MCF 10A (cell line): ENCODE data around the gene PFKFB2. TPM values are rescaled to one million over a fixed set of nuclear protein-coding genes. Genes with fewer than 3 reads are reported as not detected.

Experiments
- BruUV-seq: library from RNA; stranded (reverse); fragments of 400-500 nt; replicated peaks from 2 replicates; lab custom pipeline; 2021; lab: Mats Ljungman, UMichigan
- CTCF ChIA-PET: fragments of 300-600 bp; sonication (Branson Sonifier 250); formaldehyde crosslinking; extraction: SDS; loops from one replicate; lab custom pipeline; 2021; ENCODE audit warnings: antibody characterized with exemption, inconsistent platforms; lab: Yijun Ruan, JAX
- POLR2A ChIA-PET: fragments of 300-600, 350-650 bp; sonication (Branson Sonifier 250); formaldehyde crosslinking; extraction: SDS; loops from one replicate; lab custom pipeline; 2020; ENCODE audit warnings: antibody characterized with exemption, inconsistent platforms; lab: Yijun Ruan, JAX
- DNase-seq: peaks from one replicate; pipeline ENCODE4 v3.0.0-alpha.2; 2018; ENCODE audit not compliant: unreplicated experiment
- H3K27ac Mint-ChIP-seq: one replicate; pipeline ENCODE4 v1.8.0; 2022; ENCODE audit warnings: mild to moderate bottlenecking, low read depth, mixed read lengths; ENCODE audit not compliant: unreplicated experiment
- H3K27me3 Mint-ChIP-seq: one replicate; pipeline ENCODE4 v1.8.0; 2022; ENCODE audit warnings: mixed read lengths; ENCODE audit not compliant: insufficient read depth, unreplicated experiment
- H3K36me3 Mint-ChIP-seq: one replicate; pipeline ENCODE4 v1.8.0; 2022; ENCODE audit warnings: mild to moderate bottlenecking, moderate library complexity, mixed read lengths; ENCODE audit not compliant: insufficient read depth, unreplicated experiment
- H3K4me1 Mint-ChIP-seq: one replicate; pipeline ENCODE4 v1.8.0; 2022; ENCODE audit warnings: mixed read lengths; ENCODE audit not compliant: insufficient read depth, unreplicated experiment
- H3K4me3 Mint-ChIP-seq: one replicate; pipeline ENCODE4 v1.8.0; 2022; ENCODE audit warnings: mild to moderate bottlenecking, moderate library complexity, mixed read lengths; ENCODE audit not compliant: unreplicated experiment
- H3K9me3 Mint-ChIP-seq: one replicate; pipeline ENCODE4 v1.8.0; 2022; ENCODE audit warnings: mixed read lengths; ENCODE audit not compliant: unreplicated experiment
- intact Hi-C: fragments of 100-400 bp; cut with micrococcal nuclease; formaldehyde crosslinking; loops from 2 replicates; pipeline ENCODE4 v1.14.1; 2022
- total RNA-seq: library from RNA; stranded (reverse); gene quantifications from 2 replicates; pipeline ENCODE4 v1.2.3, GENCODE V29; 2022
- TF ChIP-seq, protein P1 (sequence below): fragments of 200-600 bp; IDR thresholded peaks from one replicate; pipeline ENCODE4 v1.8.0; 2022; ENCODE audit warnings: antibody characterized with exemption, mild to moderate bottlenecking; ENCODE audit not compliant: unreplicated experiment

The PFKFB2 gene
- total RNA-seq, 1 experiment from 2014 or later = 21.1 TPM

DNA sequence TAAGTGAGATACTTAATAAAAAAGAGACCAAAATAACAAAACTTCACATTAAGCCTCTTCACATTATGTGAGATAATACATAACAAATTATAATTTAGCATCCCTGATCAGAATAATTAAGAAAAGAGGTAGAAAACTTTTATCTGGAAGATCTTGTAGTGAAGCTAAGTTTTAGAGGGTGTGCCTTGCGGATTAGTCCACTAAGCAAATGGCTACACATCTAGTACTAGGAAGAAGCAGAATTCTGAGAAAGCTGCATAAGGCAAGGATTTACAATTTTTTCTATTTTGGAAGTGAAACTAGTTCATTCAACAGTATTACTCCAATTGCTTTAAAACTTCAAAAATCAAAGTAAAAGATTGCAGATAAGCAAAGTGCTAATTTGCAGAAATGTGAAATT, 5.6 kb upstream of the PFKFB2 start:
- DNase-seq = no peak
- CTCF ChIA-PET = interaction anchor here (0.8 to 8.0 kb wide), 9 partner anchors 15 to 452 kb away, joined by 3 to 168 read pairs (median 7); partner anchors contain the start of gene C1orf116
- no peaks in the 10 kb centered on the region for H3K27me3 Mint-ChIP-seq
- TF ChIP-seq, protein P1, sequence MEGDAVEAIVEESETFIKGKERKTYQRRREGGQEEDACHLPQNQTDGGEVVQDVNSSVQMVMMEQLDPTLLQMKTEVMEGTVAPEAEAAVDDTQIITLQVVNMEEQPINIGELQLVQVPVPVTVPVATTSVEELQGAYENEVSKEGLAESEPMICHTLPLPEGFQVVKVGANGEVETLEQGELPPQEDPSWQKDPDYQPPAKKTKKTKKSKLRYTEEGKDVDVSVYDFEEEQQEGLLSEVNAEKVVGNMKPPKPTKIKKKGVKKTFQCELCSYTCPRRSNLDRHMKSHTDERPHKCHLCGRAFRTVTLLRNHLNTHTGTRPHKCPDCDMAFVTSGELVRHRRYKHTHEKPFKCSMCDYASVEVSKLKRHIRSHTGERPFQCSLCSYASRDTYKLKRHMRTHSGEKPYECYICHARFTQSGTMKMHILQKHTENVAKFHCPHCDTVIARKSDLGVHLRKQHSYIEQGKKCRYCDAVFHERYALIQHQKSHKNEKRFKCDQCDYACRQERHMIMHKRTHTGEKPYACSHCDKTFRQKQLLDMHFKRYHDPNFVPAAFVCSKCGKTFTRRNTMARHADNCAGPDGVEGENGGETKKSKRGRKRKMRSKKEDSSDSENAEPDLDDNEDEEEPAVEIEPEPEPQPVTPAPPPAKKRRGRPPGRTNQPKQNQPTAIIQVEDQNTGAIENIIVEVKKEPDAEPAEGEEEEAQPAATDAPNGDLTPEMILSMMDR = no peak
- BruUV-seq = no TSS peak
- peak overlapping the region; percentile 95 for H3K27ac Mint-ChIP-seq
- H3K36me3 Mint-ChIP-seq = peaks cover 63% of the 10 kb centered on the region
- no peaks in the 10 kb centered on the region for H3K9me3 Mint-ChIP-seq
- intact Hi-C loops = no loop called here
- peaks cover 60% of the 10 kb centered on the region for H3K4me1 Mint-ChIP-seq
- H3K4me3 Mint-ChIP-seq = peak overlapping the region; percentile 50
- POLR2A ChIA-PET = interaction anchor here (0.7 to 33.4 kb wide), 12 partner anchors 10 to 452 kb away, joined by 3 to 2100 read pairs (median 5); partner anchors contain the start of genes C1orf116 and CD55

DNA sequence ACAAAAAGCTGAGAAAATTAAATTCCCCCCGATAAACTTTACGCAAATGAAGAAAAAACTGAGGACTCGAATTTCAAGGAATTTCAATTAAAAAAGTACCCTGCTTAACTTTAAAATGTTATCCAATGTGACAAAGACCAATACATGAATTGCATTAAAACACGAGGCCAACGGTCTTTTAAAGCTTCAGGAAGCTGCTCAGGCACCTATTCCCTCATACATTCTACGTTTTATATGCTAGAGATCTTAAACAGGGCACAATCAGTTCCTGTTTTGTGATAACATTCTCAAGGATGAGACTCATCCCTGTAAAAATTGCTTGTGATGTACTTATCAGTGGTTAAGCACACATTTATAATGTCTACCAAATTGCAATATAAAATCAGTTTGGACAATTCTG, 5.0 kb upstream of the PFKFB2 start:
- Mint-ChIP-seq H3K4me3 (no peak overlapping the region), H3K9me3 (no peaks in the 10 kb centered on the region), H3K36me3 (peaks cover 63% of the 10 kb centered on the region), H3K4me1 (peaks cover 65% of the 10 kb centered on the region), H3K27ac (peak overlapping the region; percentile 95), H3K27me3 (no peaks in the 10 kb centered on the region)
- TF ChIP-seq, protein P1 = no peak
- intact Hi-C loops = no loop called here
- ChIA-PET CTCF (interaction anchor here (0.6 to 8.0 kb wide), 10 partner anchors 8 to 287 kb away, joined by 3 to 168 read pairs (median 18); partner anchors contain the start of gene C1orf116), POLR2A (interaction anchor here (0.6 to 33.4 kb wide), 13 partner anchors 10 to 451 kb away, joined by 3 to 2100 read pairs (median 4); partner anchors contain the start of genes C1orf116 and DYRK3)
- no peak for DNase-seq
- no TSS peak for BruUV-seq

DNA sequence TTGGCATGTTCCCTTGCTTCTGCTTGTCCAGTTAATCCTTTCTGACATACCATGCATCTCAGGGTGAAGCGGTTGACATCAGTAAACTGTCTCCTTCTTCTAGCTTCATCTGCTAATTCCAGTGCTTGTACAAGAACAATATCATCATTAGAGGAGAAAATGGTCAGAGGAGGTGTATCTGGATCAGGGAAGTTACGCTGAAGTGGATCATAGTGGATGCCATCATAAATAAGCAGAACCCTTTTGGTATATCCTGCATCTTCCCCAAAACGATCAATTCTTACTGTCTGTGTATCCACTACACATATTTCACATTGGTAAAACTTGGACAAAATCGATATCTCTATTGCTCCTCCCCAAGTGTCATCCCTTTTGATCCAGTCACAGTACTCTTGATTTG, 4.0 kb upstream of the PFKFB2 start:
- H3K9me3 Mint-ChIP-seq = no peaks in the 10 kb centered on the region
- H3K4me1 Mint-ChIP-seq = peaks cover 70% of the 10 kb centered on the region
- DNase-seq = no peak
- BruUV-seq = TSS peak; percentile 18
- POLR2A ChIA-PET = interaction anchor here (0.6 to 33.4 kb wide), 12 partner anchors 8 to 819 kb away, joined by 3 to 2100 read pairs (median 6); partner anchors contain the start of genes C1orf116, DYRK3 and MAPKAPK2
- peak overlapping the region; percentile 89 for H3K4me3 Mint-ChIP-seq
- intact Hi-C loops = no loop called here
- CTCF ChIA-PET = interaction anchor here (0.6 to 8.0 kb wide), 21 partner anchors 9 to 450 kb away, joined by 3 to 168 read pairs (median 8); partner anchors contain the start of genes C1orf116 and CR1
- peaks cover 59% of the 10 kb centered on the region for H3K36me3 Mint-ChIP-seq
- peak overlapping the region; percentile 95 for H3K27ac Mint-ChIP-seq
- TF ChIP-seq, protein P1 = no peak
- no peaks in the 10 kb centered on the region for H3K27me3 Mint-ChIP-seq

DNA sequence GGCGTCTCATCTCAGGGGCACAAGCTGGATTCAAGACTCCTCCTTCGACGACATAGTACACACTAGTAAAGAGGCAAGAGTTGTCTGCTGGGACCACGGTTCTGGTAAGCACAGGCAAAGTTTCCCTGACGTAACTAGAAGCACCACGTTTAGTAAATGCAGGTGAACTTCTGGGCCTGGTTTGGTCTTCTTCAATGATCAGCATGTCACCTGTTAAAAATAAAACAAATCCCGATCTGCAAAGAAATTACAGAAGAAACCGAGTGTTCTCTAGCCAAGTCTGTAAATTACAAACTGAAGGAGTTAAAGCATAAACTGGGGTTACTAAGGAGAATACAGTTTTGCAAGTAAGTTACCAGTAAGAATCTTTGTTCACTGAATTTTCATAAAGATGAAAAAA, 3.6 kb upstream of the PFKFB2 start:
- POLR2A ChIA-PET = interaction anchor here (0.6 to 33.4 kb wide), 24 partner anchors 9 to 819 kb away, joined by 3 to 2100 read pairs (median 4); partner anchors contain the start of genes C1orf116, DYRK3 and MAPKAPK2
- no peaks in the 10 kb centered on the region for H3K27me3 Mint-ChIP-seq
- BruUV-seq = no TSS peak
- H3K4me1 Mint-ChIP-seq = peaks cover 73% of the 10 kb centered on the region
- no peaks in the 10 kb centered on the region for H3K9me3 Mint-ChIP-seq
- H3K27ac Mint-ChIP-seq = peak overlapping the region; percentile 95
- TF ChIP-seq, protein P1 = no peak
- intact Hi-C loops = no loop called here
- no peak for DNase-seq
- H3K4me3 Mint-ChIP-seq = peak overlapping the region; percentile 89
- H3K36me3 Mint-ChIP-seq = peaks cover 59% of the 10 kb centered on the region
- CTCF ChIA-PET = interaction anchor here (0.6 to 8.0 kb wide), 32 partner anchors 8 to 450 kb away, joined by 3 to 168 read pairs (median 7); partner anchors contain the start of genes C1orf116 and CR1
